ENCODE results near the gene C1orf105.

DNA sequence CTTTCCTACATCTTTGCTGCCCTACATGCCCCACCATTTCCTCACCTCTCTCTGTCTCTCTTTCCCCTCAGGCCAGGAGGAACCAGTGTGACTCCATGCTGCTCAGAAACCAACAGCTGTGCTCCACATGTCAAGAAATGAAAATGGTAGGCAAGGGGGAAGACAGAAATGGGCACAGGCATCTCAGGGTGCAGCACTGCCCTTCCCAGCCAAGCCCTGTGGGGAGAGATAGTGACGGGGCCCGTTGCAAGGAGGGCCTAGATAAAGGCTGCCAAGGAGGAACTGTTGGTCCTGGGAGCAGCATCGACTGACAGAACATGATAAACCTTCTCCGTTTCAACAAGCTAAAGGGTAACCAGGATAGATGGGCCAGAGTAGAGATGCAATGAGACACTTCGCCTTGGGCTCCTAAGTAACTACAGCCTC lies 35.9 kb downstream of the C1orf105 start:
- TF ChIP-seq, protein P1, sequence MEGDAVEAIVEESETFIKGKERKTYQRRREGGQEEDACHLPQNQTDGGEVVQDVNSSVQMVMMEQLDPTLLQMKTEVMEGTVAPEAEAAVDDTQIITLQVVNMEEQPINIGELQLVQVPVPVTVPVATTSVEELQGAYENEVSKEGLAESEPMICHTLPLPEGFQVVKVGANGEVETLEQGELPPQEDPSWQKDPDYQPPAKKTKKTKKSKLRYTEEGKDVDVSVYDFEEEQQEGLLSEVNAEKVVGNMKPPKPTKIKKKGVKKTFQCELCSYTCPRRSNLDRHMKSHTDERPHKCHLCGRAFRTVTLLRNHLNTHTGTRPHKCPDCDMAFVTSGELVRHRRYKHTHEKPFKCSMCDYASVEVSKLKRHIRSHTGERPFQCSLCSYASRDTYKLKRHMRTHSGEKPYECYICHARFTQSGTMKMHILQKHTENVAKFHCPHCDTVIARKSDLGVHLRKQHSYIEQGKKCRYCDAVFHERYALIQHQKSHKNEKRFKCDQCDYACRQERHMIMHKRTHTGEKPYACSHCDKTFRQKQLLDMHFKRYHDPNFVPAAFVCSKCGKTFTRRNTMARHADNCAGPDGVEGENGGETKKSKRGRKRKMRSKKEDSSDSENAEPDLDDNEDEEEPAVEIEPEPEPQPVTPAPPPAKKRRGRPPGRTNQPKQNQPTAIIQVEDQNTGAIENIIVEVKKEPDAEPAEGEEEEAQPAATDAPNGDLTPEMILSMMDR (IDR thresholded peaks at IDR 0.05; ENCODE audit: low read depth, low read length, missing input control), result no peak
- TF ChIP-seq EGR1 (IDR thresholded peaks at IDR 0.05; ENCODE audit: low read depth in 2 of 2) (no peak), SP1 (IDR thresholded peaks at IDR 0.05) (no peak)
- TF ChIP-seq, protein P2, sequence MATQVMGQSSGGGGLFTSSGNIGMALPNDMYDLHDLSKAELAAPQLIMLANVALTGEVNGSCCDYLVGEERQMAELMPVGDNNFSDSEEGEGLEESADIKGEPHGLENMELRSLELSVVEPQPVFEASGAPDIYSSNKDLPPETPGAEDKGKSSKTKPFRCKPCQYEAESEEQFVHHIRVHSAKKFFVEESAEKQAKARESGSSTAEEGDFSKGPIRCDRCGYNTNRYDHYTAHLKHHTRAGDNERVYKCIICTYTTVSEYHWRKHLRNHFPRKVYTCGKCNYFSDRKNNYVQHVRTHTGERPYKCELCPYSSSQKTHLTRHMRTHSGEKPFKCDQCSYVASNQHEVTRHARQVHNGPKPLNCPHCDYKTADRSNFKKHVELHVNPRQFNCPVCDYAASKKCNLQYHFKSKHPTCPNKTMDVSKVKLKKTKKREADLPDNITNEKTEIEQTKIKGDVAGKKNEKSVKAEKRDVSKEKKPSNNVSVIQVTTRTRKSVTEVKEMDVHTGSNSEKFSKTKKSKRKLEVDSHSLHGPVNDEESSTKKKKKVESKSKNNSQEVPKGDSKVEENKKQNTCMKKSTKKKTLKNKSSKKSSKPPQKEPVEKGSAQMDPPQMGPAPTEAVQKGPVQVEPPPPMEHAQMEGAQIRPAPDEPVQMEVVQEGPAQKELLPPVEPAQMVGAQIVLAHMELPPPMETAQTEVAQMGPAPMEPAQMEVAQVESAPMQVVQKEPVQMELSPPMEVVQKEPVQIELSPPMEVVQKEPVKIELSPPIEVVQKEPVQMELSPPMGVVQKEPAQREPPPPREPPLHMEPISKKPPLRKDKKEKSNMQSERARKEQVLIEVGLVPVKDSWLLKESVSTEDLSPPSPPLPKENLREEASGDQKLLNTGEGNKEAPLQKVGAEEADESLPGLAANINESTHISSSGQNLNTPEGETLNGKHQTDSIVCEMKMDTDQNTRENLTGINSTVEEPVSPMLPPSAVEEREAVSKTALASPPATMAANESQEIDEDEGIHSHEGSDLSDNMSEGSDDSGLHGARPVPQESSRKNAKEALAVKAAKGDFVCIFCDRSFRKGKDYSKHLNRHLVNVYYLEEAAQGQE (IDR thresholded peaks at IDR 0.05), result no peak
- TF ChIP-seq, protein P3, sequence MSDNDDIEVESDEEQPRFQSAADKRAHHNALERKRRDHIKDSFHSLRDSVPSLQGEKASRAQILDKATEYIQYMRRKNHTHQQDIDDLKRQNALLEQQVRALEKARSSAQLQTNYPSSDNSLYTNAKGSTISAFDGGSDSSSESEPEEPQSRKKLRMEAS (IDR thresholded peaks at IDR 0.05), result no peak
